CD4-positive, alpha-beta T cell treated with Interleukin-10 for 1 hour (primary cell): ENCODE results near the gene MRPL51.

Experiments
- DNase-seq: peaks from one replicate; pipeline ENCODE4 v3.0.0-alpha.2; 2020

The MRPL51 gene

DNA sequence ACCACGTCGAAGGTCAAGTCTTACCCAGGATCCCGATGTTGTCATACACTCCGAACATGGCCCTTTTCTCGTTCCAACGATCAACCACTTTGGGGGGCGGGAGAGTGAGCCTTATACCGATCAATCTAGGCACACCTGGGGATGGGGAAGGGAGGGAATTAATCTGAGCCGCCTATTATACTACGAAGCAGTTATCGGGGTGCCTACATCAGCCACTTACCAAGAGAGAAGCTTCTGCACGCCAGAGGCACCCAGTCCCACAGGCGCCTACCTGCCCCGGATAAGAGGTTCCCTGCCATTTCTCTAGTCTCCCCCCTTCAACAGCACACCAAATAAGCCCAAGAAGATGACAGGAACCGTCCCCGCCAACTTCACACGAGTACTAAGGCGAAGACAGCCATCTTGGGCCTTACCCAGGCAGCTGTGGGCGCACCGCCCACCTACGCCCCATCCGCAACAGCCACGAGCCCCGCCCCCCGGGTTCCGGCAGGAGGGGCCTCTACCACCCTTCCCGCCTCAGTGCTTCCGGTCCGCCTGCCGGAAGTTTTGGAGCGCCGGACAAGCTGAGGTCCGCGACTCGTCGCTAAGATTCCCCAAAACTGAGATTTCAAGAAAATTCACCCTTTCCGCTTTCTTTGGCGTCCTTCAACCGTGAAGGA is at the start of gene MRPL51:
MRPL51 (minus strand) TSS at position 425 of the 659 bp plus-strand sequence; CDS start at position 299, 126 bp downstream.
- peak; percentile 96 for DNase-seq

GRCh38 chr12:6542209-6543009 is 49.3 kb upstream of the MRPL51 start:
- no peak for DNase-seq

GRCh38 chr12:6541371-6542165 is 48.5 kb upstream of the MRPL51 start:
- DNase-seq: no peak

DNA sequence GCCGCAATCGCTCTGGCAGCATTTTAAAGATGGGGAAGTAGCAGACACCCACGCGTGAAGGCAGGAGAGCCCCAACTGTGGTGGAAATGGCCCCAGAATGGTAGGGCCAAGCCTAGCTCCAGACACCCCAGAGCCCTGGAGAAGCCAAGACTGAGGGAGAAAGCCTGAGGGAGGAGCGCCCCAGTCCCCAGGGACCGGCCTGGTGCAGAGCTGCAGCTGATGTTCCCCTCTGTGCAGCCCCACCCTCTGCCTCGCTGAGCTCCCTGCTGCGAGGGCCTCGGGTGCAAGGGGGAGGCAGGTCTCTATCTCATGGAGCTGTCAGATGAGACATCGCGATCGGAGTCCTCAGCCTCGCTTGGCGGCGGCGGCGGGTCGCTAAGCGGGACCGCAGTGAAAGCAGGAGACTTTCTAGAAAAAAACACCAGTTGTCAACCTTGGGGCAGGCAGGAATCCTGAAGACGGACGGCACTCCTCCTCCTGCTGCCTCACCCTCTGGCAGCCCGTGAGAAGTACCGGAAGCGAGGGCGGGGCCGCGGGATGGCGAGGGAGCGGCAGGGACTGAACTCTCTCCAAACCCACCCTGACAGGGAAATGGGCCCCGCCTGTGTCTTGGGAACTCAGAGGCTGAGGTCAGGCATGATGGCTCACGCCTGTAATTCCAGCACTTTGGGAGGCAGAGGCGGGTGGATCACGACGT is 47.3 kb upstream of the MRPL51 start:
- peak; percentile 44 for DNase-seq

GRCh38 chr12:6539707-6540134 is 46.7 kb upstream of the MRPL51 start:
- no peak for DNase-seq

- DNase-seq: no peak
Measured at GRCh38 chr12:6539314-6539682, 46.2 kb upstream of the MRPL51 start.

GRCh38 chr12:6538420-6539313 is 45.6 kb upstream of the MRPL51 start:
- no peak for DNase-seq

GRCh38 chr12:6537580-6538419 is 44.7 kb upstream of the MRPL51 start:
- peak; percentile 88 for DNase-seq

- DNase-seq: no peak
Measured at GRCh38 chr12:6536894-6537579, 44.0 kb upstream of the MRPL51 start.

- DNase-seq: no peak
Measured at GRCh38 chr12:6535960-6536847, 43.1 kb upstream of the MRPL51 start.

DNA sequence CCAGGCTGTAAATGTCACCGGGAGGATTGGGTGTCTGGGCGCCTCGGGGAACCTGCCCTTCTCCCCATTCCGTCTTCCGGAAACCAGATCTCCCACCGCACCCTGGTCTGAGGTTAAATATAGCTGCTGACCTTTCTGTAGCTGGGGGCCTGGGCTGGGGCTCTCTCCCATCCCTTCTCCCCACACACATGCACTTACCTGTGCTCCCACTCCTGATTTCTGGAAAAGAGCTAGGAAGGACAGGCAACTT is 42.6 kb upstream of the MRPL51 start:
- DNase-seq: no peak

DNA sequence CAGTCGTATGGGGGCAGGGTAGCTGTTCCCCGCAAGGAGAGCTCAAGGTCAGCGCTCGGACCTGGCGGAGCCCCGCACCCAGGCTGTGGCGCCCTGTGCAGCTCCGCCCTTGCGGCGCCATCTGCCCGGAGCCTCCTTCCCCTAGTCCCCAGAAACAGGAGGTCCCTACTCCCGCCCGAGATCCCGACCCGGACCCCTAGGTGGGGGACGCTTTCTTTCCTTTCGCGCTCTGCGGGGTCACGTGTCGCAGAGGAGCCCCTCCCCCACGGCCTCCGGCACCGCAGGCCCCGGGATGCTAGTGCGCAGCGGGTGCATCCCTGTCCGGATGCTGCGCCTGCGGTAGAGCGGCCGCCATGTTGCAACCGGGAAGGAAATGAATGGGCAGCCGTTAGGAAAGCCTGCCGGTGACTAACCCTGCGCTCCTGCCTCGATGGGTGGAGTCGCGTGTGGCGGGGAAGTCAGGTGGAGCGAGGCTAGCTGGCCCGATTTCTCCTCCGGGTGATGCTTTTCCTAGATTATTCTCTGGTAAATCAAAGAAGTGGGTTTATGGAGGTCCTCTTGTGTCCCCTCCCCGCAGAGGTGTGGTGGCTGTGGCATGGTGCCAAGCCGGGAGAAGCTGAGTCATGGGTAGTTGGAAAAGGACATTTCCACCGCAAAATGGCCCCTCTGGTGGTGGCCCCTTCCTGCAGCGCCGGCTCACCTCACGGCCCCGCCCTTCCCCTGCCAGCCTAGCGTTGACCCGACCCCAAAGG is 42.1 kb upstream of the MRPL51 start:
- peak; percentile 79 for DNase-seq

- no peak for DNase-seq
Measured at GRCh38 chr12:6534695-6534944, 41.6 kb upstream of the MRPL51 start.

DNA sequence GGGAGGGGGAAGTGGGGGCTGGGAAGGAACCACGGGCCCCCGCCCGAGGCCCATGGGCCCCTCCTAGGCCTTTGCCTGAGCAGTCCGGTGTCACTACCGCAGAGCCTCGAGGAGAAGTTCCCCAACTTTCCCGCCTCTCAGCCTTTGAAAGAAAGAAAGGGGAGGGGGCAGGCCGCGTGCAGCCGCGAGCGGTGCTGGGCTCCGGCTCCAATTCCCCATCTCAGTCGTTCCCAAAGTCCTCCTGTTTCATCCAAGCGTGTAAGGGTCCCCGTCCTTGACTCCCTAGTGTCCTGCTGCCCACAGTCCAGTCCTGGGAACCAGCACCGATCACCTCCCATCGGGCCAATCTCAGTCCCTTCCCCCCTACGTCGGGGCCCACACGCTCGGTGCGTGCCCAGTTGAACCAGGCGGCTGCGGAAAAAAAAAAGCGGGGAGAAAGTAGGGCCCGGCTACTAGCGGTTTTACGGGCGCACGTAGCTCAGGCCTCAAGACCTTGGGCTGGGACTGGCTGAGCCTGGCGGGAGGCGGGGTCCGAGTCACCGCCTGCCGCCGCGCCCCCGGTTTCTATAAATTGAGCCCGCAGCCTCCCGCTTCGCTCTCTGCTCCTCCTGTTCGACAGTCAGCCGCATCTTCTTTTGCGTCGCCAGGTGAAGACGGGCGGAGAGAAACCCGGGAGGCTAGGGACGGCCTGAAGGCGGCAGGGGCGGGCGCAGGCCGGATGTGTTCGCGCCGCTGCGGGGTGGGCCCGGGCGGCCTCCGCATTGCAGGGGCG is 41.0 kb upstream of the MRPL51 start, which contains the start of gene GAPDH:
GAPDH (plus strand) TSS at position 595 of the 772 bp plus-strand sequence. CDS start 316 bp downstream, outside the sequence.
- peak; percentile 87 for DNase-seq

- no peak for DNase-seq
Measured at GRCh38 chr12:6533653-6533922, 40.5 kb upstream of the MRPL51 start.

GRCh38 chr12:6532927-6533652 is 40.0 kb upstream of the MRPL51 start:
- DNase-seq: no peak

DNA sequence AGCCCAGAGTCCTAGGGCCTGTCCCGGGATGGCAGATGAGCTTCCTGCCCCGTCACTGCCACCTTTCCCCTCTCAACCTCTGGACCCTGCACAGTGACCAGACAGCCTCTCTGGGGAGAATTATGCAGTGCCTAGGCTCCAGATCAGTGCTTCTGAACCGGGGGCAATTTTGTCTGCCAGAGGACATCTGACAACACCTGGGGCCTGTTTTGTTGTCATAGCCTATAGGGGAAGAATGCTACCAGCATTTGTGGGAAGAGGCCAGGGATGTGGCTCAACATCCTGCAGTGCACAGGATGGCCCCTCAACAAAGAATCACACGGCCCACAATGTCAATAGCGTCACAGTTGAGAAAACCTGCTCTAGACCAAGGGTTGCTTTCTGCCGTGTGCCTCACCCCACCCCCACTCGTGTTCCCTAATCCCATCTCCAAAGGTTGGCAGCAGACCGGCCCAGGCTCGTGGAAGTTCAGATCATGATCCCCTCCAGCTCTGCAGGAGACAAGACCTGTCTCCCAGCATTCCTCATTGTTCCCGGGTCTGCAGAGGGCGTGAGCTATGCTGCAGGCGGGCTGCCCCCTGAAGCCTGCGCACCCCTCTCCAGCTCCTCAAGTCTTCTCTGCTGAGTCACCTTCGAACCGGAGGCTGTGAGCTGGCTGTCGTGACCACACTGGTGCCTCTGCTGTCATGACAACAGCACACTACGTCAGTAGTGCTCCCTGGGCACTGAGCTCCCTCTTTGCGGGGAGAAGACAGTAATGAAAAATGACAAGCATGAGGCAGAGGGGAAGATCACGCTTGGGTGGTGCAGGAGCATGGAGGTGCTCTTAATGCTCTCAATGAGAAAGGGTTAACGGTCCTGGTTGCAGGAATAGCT is 39.2 kb upstream of the MRPL51 start:
- peak; percentile 83 for DNase-seq
